Chondrocyte (in vitro differentiated cells): ENCODE data around the gene RERE. TPM values are rescaled to one million over a fixed set of nuclear protein-coding genes. Genes with fewer than 3 reads are reported as not detected.

Source experiments
- DNase-seq: peaks from one replicate; pipeline ENCODE4 v3.0.0; 2021; ENCODE audit warnings: mixed read lengths, low spot score
- H3K27ac Mint-ChIP-seq: one replicate; pipeline ENCODE4 v1.8.0; 2021; ENCODE audit warnings: mild to moderate bottlenecking, moderate library complexity, mixed read lengths; ENCODE audit not compliant: unreplicated experiment
- H3K27me3 Mint-ChIP-seq: 2 replicates; pipeline ENCODE4 v1.8.0; 2021; ENCODE audit warnings: low read depth, mixed read lengths
- H3K36me3 Mint-ChIP-seq: 2 replicates; pipeline ENCODE4 v1.8.0; 2021; ENCODE audit warnings: low read depth, mixed read lengths
- H3K4me1 Mint-ChIP-seq: 2 replicates; pipeline ENCODE4 v1.8.0; 2021; ENCODE audit warnings: low read depth, mild to moderate bottlenecking, mixed read lengths
- H3K4me3 Mint-ChIP-seq: one replicate; pipeline ENCODE4 v1.8.0; 2021; ENCODE audit warnings: mild to moderate bottlenecking, moderate library complexity, mixed read lengths; ENCODE audit not compliant: unreplicated experiment
- H3K9me3 Mint-ChIP-seq: 2 replicates; pipeline ENCODE4 v1.8.0; 2021; ENCODE audit warnings: low read depth, mixed read lengths
- total RNA-seq: library from RNA; stranded (reverse); gene quantifications from 3 replicates; pipeline ENCODE4 v1.2.1, GENCODE V29; 2021
- TF ChIP-seq, protein P1 (sequence below): fragments of 200-600 bp; sonication (generic); IDR thresholded peaks from 2 replicates; pipeline ENCODE4 v1.5.0; 2021; ENCODE audit warnings: antibody characterized with exemption, mild to moderate bottlenecking, moderate library complexity

The RERE gene
- total RNA-seq, 1 donor from 2014 or later: 64.9 TPM

DNA sequence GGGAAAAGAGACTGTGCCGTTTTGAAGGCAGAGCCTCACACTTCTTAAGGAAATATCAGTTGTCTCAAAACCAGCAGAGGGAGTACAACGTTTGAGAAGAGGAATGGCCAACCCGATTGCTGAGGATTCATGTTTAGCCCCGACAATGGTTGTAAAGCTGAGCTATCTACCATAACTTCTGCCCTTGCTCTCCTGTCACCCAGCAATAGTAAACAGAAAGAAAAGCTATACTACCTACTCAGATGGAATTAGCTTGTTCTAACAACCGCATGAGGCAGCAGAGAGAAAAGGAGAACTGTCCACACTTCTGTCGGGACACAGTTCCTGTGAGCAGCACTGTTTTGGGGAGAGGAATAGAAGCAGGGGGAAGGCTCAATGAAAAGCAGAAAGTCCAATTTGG is 408.3 kb downstream of the RERE start:
- Mint-ChIP-seq H3K4me1 (peaks cover 64% of the 10 kb centered on the region), H3K9me3 (no peaks in the 10 kb centered on the region), H3K27ac (peak overlapping the region; percentile 75), H3K36me3 (peaks cover 12% of the 10 kb centered on the region), H3K4me3 (no peak overlapping the region), H3K27me3 (no peaks in the 10 kb centered on the region)
- TF ChIP-seq, protein P1, sequence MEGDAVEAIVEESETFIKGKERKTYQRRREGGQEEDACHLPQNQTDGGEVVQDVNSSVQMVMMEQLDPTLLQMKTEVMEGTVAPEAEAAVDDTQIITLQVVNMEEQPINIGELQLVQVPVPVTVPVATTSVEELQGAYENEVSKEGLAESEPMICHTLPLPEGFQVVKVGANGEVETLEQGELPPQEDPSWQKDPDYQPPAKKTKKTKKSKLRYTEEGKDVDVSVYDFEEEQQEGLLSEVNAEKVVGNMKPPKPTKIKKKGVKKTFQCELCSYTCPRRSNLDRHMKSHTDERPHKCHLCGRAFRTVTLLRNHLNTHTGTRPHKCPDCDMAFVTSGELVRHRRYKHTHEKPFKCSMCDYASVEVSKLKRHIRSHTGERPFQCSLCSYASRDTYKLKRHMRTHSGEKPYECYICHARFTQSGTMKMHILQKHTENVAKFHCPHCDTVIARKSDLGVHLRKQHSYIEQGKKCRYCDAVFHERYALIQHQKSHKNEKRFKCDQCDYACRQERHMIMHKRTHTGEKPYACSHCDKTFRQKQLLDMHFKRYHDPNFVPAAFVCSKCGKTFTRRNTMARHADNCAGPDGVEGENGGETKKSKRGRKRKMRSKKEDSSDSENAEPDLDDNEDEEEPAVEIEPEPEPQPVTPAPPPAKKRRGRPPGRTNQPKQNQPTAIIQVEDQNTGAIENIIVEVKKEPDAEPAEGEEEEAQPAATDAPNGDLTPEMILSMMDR: peak; percentile 79
- DNase-seq: no peak

- no peak overlapping the region for H3K4me3 Mint-ChIP-seq
- H3K36me3 Mint-ChIP-seq: peaks cover 12% of the 10 kb centered on the region
- H3K27ac Mint-ChIP-seq: peak overlapping the region; percentile 75
- DNase-seq: no peak
- peaks cover 64% of the 10 kb centered on the region for H3K4me1 Mint-ChIP-seq
- TF ChIP-seq, protein P1: no peak
- H3K27me3 Mint-ChIP-seq: no peaks in the 10 kb centered on the region
- no peaks in the 10 kb centered on the region for H3K9me3 Mint-ChIP-seq
These were observed 409.1 kb downstream of the RERE start for GRCh38 chr1:8408151-8408839.

DNA sequence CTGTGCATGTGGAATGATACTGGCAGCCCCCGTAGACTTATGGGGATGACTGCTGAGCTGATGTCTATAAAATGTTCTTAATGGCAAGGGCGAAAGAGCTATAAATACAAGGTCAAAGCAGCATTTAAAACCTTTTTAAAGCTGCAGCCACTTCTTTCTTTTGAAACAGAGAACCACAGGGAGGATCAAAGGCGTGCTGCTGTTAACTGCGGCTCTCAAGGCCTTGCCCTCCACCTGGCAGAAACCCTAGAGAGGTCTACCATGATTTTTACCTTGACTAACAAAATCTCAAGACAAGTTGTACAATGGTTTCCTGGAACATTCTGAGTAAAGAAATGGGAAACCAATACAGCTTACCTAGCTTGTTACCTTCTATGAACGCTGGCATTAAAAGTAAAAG is 409.8 kb downstream of the RERE start:
- H3K27ac Mint-ChIP-seq: peak overlapping the region; percentile 75
- H3K4me3 Mint-ChIP-seq: no peak overlapping the region
- H3K9me3 Mint-ChIP-seq: no peaks in the 10 kb centered on the region
- H3K36me3 Mint-ChIP-seq: peaks cover 12% of the 10 kb centered on the region
- TF ChIP-seq, protein P1: no peak
- H3K27me3 Mint-ChIP-seq: no peaks in the 10 kb centered on the region
- H3K4me1 Mint-ChIP-seq: peaks cover 60% of the 10 kb centered on the region
- DNase-seq: no peak

- Mint-ChIP-seq H3K36me3 (peaks cover 13% of the 10 kb centered on the region), H3K9me3 (no peaks in the 10 kb centered on the region), H3K4me1 (peaks cover 53% of the 10 kb centered on the region), H3K27ac (peak overlapping the region; percentile 54), H3K4me3 (no peak overlapping the region), H3K27me3 (no peaks in the 10 kb centered on the region)
- TF ChIP-seq, protein P1: no peak
- no peak for DNase-seq
These were observed 410.5 kb downstream of the RERE start for GRCh38 chr1:8406960-8407359.

- no peak overlapping the region for H3K27ac Mint-ChIP-seq
- no peaks in the 10 kb centered on the region for H3K27me3 Mint-ChIP-seq
- no peak for DNase-seq
- H3K4me3 Mint-ChIP-seq: no peak overlapping the region
- H3K4me1 Mint-ChIP-seq: peaks cover 45% of the 10 kb centered on the region
- H3K9me3 Mint-ChIP-seq: no peaks in the 10 kb centered on the region
- peaks cover 13% of the 10 kb centered on the region for H3K36me3 Mint-ChIP-seq
- TF ChIP-seq, protein P1: no peak
These were observed 411.4 kb downstream of the RERE start for GRCh38 chr1:8406011-8406410.
